Activated effector memory CD4-positive, alpha-beta T cell treated with Interleukin-2 at 50 U/mL for 16 hours (primary cell): ENCODE data around the gene MIGA2.
"Not testable (repeated sequence)": the region's sequence is repeated elsewhere in the genome, so short reads cannot be mapped to it uniquely, and the experiment has no call there.

Experiments used
- DNase-seq: peaks from one replicate; pipeline ENCODE4 v3.0.0-alpha.2; 2020

Gene MIGA2

GRCh38 chr9:129036241-129036922 lies at the start of gene MIGA2:
Gene MIGA2, plus strand, starts transcription at chr9:129036626. Its CDS starts 3,969 bp downstream, at chr9:129040595.
- peak; percentile 91 for DNase-seq

DNA sequence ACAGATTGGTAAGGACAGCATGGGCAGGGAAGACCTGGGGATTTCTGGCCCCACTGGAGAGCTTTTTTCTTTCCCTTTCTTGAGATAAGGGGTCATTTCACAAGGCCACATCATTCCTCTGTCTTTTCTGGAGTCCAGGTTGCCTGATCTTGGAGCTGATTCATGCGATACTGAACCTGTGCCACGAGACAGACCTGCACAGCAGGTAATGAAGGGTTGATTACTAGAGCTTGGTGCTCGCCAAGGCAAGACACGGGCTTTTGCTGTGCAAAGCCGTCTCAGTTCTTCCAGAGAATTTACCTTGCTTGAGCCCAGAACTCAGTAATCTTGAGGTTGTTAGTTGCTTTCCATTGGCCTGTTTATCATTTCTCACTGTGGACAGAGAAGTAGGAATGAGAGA lies 49.8 kb upstream of the MIGA2 start:
- no peak for DNase-seq

GRCh38 chr9:128987805-128988204 lies 48.6 kb upstream of the MIGA2 start:
- no peak for DNase-seq

DNA sequence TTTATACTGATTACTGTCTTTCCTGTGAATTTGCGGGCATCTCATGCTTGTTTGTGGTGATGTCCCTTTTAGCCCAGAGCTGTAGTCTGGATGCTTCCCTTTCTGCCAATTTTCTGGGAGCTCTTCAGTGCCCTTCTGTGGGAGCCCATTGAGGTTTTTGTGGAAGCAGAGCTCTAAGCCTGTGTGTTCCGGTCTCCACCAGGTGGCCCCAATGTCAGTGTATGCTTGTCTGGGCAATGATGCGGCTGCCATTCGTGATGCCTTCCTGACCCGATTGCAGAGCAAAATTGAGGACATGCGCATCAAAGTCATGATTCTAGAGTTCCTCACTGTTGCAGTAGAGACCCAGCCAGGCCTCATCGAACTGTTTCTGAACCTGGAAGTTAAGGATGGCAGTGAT lies 43.4 kb upstream of the MIGA2 start:
- DNase-seq = no peak

DNA sequence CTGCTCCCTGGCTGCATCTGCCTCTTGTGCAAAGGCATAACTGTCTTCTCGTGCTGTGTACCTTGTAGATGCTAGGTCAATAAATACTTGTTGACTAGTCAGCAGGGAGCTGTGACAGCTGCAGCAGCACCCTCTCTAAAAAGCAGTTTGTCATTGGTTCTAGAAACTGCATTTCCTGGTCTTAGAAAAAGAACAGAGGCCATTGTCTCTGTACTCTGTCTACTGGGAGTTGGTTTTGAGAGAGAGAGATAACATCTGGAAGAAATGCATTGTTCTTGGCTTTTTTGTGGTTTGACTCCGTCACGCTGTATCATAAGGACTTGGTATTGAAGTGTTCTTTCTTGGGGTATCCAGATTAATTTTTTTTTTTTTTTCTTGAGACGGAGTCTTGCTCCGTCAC lies 40.6 kb upstream of the MIGA2 start:
- no peak for DNase-seq

DNA sequence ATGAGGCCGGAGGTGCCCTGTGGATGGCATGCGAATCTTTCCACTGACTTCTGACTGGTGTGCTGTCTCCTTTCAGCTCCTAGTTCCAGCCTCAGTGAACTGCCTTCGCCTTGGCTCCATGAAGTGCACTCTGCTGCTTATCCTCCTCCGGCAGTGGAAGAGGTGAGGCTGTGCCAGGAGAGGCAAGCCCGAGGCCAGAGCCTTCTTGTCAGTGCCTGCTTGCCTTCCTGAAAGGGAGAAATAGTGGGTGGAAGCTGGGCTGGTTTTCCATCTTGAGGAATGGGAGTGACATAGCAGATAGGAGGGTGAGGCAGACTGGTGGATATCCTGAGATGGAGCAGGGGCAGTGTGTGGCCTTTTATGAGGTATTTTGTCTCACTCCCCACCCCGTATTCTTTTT lies 38.0 kb upstream of the MIGA2 start:
- DNase-seq = no peak

GRCh38 chr9:128999581-129000206 lies 36.7 kb upstream of the MIGA2 start:
- DNase-seq = no peak

DNA sequence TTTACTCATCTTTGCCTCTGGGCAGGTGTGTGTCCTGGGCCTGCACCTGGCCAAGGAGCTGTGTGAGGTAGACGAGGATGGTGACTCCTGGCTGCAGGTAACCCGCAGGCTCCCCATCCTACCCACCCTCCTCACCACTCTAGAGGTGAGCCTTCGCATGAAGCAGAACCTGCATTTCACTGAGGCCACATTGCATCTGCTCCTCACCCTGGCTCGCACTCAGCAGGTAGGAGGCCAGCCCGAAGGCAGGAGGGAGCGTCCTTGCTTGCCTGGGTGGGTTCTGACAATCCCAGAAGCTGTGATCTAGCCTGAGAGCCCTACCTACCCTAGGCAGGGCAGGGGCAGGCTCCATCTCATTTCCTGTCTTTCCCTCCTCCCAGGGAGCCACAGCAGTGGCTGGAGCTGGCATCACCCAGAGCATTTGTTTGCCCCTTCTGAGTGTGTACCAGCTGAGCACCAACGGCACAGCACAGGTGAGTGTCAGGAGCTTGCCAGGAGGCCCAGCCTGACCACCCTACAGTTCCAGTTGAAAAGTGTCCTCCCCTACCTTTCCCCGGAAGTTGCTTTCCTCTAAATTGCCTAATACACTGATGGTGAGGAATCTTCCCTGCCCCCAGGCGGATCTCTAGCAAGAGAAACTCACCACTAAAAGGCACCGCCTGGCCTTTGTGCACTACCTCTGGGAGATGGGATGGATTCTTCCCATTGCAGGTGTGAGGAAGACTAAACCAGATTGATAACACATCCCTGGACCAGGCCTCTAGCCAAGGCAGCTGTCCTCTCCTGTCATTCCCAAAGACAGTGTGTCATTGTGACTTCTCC lies 34.7 kb upstream of the MIGA2 start:
- DNase-seq = no peak

DNA sequence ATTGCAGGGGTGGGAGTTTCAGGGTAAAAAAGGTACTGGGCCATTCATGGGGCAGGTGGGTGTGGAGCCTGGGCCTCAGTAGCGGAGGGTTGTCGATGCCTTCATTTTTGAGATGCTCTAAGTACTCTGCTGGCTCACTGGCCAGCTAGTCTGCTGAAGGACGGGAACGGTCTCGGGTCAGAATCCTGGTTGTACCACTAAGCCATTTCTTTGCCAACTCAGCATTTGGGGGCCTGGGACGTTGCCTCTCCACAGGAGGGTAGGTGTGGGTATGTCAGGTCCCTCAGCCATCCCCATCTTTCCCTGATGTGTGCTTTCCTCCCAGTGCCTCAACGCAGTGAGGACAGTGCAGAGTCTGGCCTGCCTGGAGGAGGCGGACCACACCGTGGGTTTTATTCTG lies 33.4 kb upstream of the MIGA2 start:
- no peak for DNase-seq

- DNase-seq = not testable (repeated sequence)
Measured at GRCh38 chr9:129004173-129004572, 32.3 kb upstream of the MIGA2 start.

DNA sequence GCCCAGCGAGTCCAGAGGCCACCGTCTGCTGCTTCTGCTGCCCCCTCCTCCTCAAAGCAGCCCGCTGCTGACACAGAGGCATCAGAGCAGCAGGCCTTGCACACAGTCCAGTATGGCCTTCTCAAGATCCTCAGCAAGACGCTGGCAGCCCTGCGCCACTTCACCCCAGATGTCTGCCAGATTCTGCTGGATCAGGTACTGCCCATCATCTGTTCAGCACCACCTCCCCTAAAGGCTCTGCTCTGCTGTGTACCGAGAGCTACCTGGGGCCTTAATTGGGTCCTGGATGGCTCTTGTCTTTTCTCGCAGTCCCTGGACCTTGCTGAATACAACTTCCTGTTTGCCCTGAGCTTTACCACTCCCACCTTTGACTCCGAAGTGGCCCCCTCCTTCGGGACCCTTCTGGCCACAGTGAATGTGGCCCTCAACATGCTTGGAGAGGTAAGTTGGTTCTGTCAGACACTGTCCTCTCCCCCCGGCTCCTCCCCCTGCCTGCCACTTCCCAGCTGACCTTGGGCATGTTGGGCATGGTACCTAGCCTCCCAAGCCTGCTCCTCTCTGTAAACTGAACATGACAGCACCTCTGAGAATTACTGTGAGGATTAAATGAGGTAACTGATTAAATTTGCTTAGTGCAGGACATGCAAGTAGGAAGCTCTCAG lies 31.0 kb upstream of the MIGA2 start:
- DNase-seq = no peak

DNA sequence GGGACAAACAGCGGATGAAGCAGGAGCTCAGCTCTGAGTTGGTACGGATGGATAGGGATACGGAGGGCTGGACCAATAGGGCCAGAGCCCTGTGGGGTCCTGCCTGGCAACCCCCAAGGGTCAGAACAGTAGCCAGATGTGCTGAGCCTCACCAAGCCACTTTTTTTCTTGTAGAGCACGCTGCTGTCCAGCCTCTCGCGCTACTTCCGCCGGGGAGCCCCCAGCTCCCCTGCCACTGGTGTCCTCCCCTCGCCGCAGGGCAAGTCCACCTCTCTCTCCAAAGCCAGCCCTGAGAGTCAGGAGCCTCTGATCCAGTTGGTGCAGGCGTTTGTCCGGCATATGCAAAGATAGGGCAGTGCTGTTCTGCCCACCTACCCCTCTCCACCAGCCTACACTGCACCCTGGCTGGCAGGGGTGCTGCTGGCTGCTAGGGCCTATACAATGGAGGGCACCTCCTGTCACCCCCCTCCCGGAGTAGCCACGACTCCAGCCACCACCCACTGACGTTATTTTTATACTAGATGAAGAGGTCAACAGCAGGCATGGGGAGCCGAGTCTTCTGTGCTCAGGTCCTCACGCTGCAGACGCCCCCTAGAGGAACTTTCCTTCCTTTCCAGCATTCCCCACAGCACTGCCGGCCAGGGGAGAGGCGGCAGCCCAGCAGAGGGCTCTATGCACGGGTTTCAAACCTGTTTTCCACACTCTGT lies 29.9 kb upstream of the MIGA2 start:
- DNase-seq = peak; percentile 10

GRCh38 chr9:129007035-129007765 lies 29.2 kb upstream of the MIGA2 start:
- DNase-seq = no peak

GRCh38 chr9:129007766-129008468 lies 28.5 kb upstream of the MIGA2 start:
- no peak for DNase-seq

- no peak for DNase-seq
Measured at GRCh38 chr9:129008469-129008965, 27.9 kb upstream of the MIGA2 start.

DNA sequence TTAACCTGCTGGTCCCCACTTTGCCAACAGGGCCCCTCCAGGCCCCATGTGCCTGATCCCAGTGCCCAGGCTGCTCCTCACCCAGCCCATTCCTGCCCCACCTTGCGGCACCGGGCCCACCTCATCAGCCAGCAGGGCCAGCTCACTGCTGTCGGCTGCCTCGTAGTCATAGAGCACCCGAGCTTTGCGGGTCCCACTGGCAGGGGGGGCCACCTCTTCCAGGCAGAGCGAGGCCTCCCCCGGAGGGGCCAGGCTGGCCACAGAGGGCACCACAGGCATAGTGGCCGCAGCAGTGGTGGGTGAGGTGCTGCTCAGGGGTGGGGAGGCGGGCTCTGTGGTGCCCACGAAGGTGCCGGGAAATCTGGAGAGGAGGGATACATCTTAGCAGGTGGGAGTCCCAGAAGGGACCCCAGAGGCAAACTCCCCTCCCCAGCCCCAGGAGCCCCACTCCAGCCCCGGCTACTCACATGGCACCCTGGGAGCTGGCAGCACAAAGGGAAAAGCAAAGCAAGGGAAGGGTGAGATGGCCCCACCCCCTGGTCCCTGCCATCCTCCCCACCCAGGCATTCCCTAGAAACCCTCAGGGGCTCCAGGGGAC lies 27.3 kb upstream of the MIGA2 start:
- DNase-seq = no peak

DNA sequence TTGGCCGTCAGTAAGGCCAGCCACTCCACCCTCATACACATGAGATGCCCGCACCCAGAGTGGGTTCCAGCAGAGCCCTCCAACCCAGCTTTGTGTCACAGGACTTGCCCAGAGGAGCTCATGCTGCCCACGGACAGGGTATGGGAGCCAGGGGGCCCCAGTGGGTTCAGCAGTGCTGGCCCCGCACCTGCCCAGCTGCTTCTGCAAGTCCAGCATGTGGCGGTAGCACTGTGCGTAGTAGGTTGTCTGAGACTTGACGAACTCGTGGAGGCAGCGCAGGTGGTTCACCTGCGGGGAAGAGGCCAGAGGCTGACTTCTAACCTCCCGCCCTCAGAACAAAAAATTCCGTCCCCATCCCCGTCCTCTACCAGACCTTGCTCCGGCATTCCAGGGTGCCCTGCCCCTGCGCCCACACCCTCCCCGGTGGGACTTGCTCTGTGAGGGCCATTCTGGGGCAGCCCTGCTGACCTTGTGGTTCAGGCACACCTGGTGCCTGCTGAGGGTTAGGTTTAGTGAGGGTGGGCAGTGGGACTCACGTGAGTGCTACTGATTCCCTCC lies 26.8 kb upstream of the MIGA2 start:
- DNase-seq = no peak

DNA sequence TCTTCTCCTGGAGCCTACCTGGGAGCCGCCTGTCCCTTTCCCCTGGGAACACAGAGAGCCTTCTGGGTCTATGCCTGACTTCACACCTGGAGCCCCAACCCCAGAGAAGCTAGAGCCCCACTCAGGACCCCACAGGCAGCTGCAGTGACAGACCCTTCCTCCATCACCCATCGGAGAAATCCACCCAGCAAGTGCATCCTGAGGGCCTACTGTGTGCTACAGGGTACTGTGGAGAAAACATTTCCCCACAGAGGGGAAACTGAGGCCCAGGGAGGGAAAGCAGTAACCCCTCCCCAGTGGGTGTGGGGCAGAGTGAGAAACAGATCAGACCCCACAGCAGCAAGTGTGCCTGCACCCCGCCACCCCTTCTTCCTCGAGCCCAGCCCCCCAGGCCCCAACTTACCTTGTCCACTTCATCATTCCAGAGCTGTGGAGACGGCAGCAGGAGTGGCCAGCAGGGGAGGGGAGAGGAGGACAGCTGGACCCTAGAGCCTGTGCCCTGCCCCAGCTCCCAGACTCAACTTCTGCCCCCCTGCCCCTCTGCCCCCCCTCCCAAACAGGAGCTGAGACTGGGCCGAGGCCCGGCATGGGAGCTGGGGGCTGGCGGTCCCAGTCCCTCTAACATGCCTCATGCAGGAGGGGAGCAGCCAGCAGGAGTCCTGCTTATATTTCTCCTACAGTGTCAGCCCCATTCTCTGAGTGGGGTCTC lies 26.0 kb upstream of the MIGA2 start:
- no peak for DNase-seq

- DNase-seq = no peak
Measured at GRCh38 chr9:129011170-129011569, 25.3 kb upstream of the MIGA2 start.

- DNase-seq = no peak
Measured at GRCh38 chr9:129011761-129012181, 24.7 kb upstream of the MIGA2 start.
